SK-N-SH treated with all-trans-retinoic acid at 6 μM for 48 hours (cell line): ENCODE data around the gene MARCHF6.

Experiments used
- ATAC-seq: fragments of 200-7000 bp; cut with Tn5 transposase; 3 replicates; pipeline ENCODE4 v1.9.1; 2020; ENCODE audit warnings: mild to moderate bottlenecking, moderate library complexity
- BACH2 ChIP-seq: fragments of 250-450 bp; sonication (Bioruptor Pico); IDR thresholded peaks from 2 replicates; pipeline ENCODE4 v1.9.0; 2021; ENCODE audit warnings: mild to moderate bottlenecking, borderline replicate concordance
- GLIS3 ChIP-seq: fragments of 250-450 bp; sonication (Bioruptor Pico); IDR thresholded peaks from 2 replicates; pipeline ENCODE4 v1.5.0; 2020; ENCODE audit warnings: mild to moderate bottlenecking, moderate library complexity
- ISL1 ChIP-seq: fragments of 250-450 bp; sonication (Bioruptor Pico); IDR thresholded peaks from 2 replicates; pipeline ENCODE4 v2.1.2; 2022; ENCODE audit warnings: mild to moderate bottlenecking, moderate library complexity
- OSR1 ChIP-seq: fragments of 250-450 bp; sonication (Bioruptor Pico); IDR thresholded peaks from 2 replicates; pipeline ENCODE4 v1.8.0; 2022; ENCODE audit warnings: moderate library complexity, mild to moderate bottlenecking, inconsistent platforms
- PPARA ChIP-seq: fragments of 250-450 bp; sonication (Bioruptor Pico); IDR thresholded peaks from 2 replicates; pipeline ENCODE4 v1.5.0; 2020; ENCODE audit warnings: mild to moderate bottlenecking, borderline replicate concordance
- SNAI2 ChIP-seq: fragments of 250-450 bp; sonication (Bioruptor Pico); IDR thresholded peaks from 2 replicates; pipeline ENCODE4 v1.5.0; 2020; ENCODE audit warnings: mild to moderate bottlenecking, moderate library complexity
- TCF4 ChIP-seq: fragments of 250-450 bp; sonication (Bioruptor Pico); IDR thresholded peaks from 2 replicates; pipeline ENCODE4 v1.8.0; 2021; ENCODE audit warnings: mild to moderate bottlenecking, moderate library complexity, borderline replicate concordance
- TOX ChIP-seq: fragments of 250-450 bp; sonication (Bioruptor Pico); IDR thresholded peaks from 2 replicates; pipeline ENCODE4 v1.8.0; 2021; ENCODE audit warnings: mild to moderate bottlenecking, moderate library complexity, borderline replicate concordance
- ZC3H10 ChIP-seq: fragments of 250-450 bp; sonication (Bioruptor Pico); IDR thresholded peaks from 2 replicates; pipeline ENCODE4 v1.5.1; 2021; ENCODE audit warnings: mild to moderate bottlenecking, moderate library complexity
- ZFP30 ChIP-seq: fragments of 450-650 bp; formaldehyde crosslinking; IDR thresholded peaks from 2 replicates; pipeline ENCODE4 v1.5.0; 2022; ENCODE audit warnings: mild to moderate bottlenecking, moderate library complexity
- ZNF565 ChIP-seq: fragments of 450-650 bp; formaldehyde crosslinking; conservative IDR thresholded peaks from 2 replicates; pipeline ENCODE4 v1.5.0; 2020; ENCODE audit warnings: low read depth, mild to moderate bottlenecking, moderate library complexity
- ZNF70 ChIP-seq: fragments of 450-650 bp; formaldehyde crosslinking; IDR thresholded peaks from 2 replicates; pipeline ENCODE4 v1.5.0; 2020; ENCODE audit warnings: mild to moderate bottlenecking, moderate library complexity
- ZNF8 ChIP-seq: fragments of 450-650 bp; formaldehyde crosslinking; IDR thresholded peaks from 2 replicates; pipeline ENCODE4 v1.5.0; 2020; ENCODE audit warnings: mild to moderate bottlenecking, moderate library complexity
- TF ChIP-seq, protein P1 (sequence below): fragments of 250-450 bp; sonication (Bioruptor Pico); IDR thresholded peaks from 2 replicates; pipeline ENCODE4 v1.8.0; 2021; ENCODE audit warnings: low read depth, mild to moderate bottlenecking, moderate library complexity, borderline replicate concordance
- TF ChIP-seq, protein P2 (sequence below): fragments of 250-450 bp; sonication (Bioruptor Pico); IDR thresholded peaks from 2 replicates; pipeline ENCODE4 v1.5.1; 2021; ENCODE audit warnings: mild to moderate bottlenecking, moderate library complexity
- TF ChIP-seq, protein P3 (sequence below): fragments of 250-450 bp; sonication (Bioruptor Pico); IDR thresholded peaks from 2 replicates; pipeline ENCODE4 v1.5.1; 2020; ENCODE audit warnings: low read depth, mild to moderate bottlenecking, moderate library complexity
- TF ChIP-seq, protein P4 (sequence below): fragments of 250-450 bp; sonication (Bioruptor Pico); IDR thresholded peaks from 2 replicates; pipeline ENCODE4 v1.8.0; 2020; ENCODE audit warnings: mild to moderate bottlenecking, moderate library complexity, borderline replicate concordance

MARCHF6 gene

DNA sequence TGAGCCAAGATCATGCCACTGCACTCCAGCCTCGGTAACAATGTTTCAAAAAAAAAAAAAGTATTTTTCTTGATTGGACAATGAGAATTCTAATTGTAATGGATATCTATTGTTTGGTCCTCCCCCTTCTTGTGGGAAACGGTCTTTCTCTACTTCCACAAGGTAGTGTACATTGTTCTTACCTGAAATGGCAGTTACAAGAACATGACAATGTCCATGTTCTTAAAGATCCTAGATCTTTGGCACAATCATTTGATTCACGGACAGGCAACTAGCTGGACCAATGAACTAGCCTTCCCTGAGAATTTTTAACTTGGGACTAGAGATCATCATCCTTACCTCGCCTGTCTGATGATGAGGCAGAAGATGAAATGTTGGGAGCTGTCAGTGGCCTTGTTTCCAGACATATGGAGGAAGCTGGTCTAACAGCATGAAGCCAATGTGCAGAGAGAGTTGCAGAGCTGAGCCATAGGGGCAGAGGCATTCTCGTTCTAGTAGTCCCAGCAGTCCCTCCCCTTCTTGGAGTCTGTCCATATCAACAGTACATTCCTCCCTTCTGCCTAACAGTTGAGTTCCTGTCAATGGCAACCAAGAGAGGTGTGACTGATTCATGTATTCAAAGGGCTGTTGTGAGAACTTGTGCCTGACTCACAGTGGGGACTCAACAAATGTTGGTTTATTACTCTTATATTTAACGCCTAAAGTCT lies 2.1 kb upstream of the MARCHF6 start:
- no peak for TF ChIP-seq ISL1 (CRISPR knock-in tag)
- TF ChIP-seq ZFP30 (CRISPR knock-in tag) = no peak
- no peak for TF ChIP-seq ZNF70 (CRISPR knock-in tag)
- no peak for ATAC-seq

- TF ChIP-seq TOX (CRISPR knock-in tag) = no peak
- no peak for TF ChIP-seq SNAI2 (CRISPR knock-in tag)
- no peak for TF ChIP-seq ZNF70 (CRISPR knock-in tag)
- TF ChIP-seq, protein P1, sequence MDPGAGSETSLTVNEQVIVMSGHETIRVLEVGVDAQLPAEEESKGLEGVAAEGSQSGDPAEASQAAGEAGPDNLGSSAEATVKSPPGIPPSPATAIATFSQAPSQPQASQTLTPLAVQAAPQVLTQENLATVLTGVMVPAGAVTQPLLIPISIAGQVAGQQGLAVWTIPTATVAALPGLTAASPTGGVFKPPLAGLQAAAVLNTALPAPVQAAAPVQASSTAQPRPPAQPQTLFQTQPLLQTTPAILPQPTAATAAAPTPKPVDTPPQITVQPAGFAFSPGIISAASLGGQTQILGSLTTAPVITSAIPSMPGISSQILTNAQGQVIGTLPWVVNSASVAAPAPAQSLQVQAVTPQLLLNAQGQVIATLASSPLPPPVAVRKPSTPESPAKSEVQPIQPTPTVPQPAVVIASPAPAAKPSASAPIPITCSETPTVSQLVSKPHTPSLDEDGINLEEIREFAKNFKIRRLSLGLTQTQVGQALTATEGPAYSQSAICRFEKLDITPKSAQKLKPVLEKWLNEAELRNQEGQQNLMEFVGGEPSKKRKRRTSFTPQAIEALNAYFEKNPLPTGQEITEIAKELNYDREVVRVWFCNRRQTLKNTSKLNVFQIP (CRISPR knock-in tag) = no peak
- TF ChIP-seq BACH2 = no peak
- ATAC-seq = no peak
Measured at GRCh38 chr5:10351919-10352318, 1.6 kb upstream of the MARCHF6 start.

- peak; percentile 46 for ATAC-seq
- no peak for TF ChIP-seq ZNF565
- TF ChIP-seq ZFP30 (CRISPR knock-in tag) = no peak
- no peak for TF ChIP-seq TCF4 (CRISPR knock-in tag)
- TF ChIP-seq GLIS3 = no peak
- TF ChIP-seq, protein P2, sequence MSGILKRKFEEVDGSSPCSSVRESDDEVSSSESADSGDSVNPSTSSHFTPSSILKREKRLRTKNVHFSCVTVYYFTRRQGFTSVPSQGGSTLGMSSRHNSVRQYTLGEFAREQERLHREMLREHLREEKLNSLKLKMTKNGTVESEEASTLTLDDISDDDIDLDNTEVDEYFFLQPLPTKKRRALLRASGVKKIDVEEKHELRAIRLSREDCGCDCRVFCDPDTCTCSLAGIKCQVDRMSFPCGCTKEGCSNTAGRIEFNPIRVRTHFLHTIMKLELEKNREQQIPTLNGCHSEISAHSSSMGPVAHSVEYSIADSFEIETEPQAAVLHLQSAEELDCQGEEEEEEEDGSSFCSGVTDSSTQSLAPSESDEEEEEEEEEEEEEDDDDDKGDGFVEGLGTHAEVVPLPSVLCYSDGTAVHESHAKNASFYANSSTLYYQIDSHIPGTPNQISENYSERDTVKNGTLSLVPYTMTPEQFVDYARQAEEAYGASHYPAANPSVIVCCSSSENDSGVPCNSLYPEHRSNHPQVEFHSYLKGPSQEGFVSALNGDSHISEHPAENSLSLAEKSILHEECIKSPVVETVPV (CRISPR knock-in tag) = no peak
- no peak for TF ChIP-seq OSR1
- TF ChIP-seq, protein P3, sequence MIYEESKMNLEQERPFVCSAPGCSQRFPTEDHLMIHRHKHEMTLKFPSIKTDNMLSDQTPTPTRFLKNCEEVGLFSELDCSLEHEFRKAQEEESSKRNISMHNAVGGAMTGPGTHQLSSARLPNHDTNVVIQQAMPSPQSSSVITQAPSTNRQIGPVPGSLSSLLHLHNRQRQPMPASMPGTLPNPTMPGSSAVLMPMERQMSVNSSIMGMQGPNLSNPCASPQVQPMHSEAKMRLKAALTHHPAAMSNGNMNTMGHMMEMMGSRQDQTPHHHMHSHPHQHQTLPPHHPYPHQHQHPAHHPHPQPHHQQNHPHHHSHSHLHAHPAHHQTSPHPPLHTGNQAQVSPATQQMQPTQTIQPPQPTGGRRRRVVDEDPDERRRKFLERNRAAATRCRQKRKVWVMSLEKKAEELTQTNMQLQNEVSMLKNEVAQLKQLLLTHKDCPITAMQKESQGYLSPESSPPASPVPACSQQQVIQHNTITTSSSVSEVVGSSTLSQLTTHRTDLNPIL = no peak
- no peak for TF ChIP-seq PPARA (CRISPR knock-in tag)
- TF ChIP-seq ZC3H10 = no peak
- TF ChIP-seq ZNF70 (CRISPR knock-in tag) = no peak
- TF ChIP-seq, all 23 proteins: peak for 0
Measured at GRCh38 chr5:10352430-10353240, 860 bp upstream of the MARCHF6 start.

GRCh38 chr5:10354048-10354872 lies 765 bp downstream of the MARCHF6 start:
- peak; percentile 4; the same call in 2 of the 3 replicates for ATAC-seq

More at GRCh38 chr5:10354048-10354872, 765 bp downstream of the MARCHF6 start:
- TF ChIP-seq ZNF70 (CRISPR knock-in tag) (0 out of 2 replicates have a peak, but pooled peaks have one; percentile 21), ZFP30 (CRISPR knock-in tag) (no peak), GLIS3 (no peak), ZNF8 (CRISPR knock-in tag) (no peak)
- TF ChIP-seq, protein P4, sequence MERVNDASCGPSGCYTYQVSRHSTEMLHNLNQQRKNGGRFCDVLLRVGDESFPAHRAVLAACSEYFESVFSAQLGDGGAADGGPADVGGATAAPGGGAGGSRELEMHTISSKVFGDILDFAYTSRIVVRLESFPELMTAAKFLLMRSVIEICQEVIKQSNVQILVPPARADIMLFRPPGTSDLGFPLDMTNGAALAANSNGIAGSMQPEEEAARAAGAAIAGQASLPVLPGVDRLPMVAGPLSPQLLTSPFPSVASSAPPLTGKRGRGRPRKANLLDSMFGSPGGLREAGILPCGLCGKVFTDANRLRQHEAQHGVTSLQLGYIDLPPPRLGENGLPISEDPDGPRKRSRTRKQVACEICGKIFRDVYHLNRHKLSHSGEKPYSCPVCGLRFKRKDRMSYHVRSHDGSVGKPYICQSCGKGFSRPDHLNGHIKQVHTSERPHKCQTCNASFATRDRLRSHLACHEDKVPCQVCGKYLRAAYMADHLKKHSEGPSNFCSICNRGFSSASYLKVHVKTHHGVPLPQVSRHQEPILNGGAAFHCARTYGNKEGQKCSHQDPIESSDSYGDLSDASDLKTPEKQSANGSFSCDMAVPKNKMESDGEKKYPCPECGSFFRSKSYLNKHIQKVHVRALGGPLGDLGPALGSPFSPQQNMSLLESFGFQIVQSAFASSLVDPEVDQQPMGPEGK = no peak
- TF ChIP-seq, all 23 proteins: peak for 1
